GM12873 (cell line): ENCODE measurements around the gene SLC30A3.

Source experiments
- CTCF ChIP-seq: IDR thresholded peaks from 2 replicates; pipeline ENCODE4 v1.5.1; 2012; ENCODE audit warnings: low read depth, mild to moderate bottlenecking, moderate library complexity, low read length, control low read depth; ENCODE audit not compliant: insufficient read depth; ENCODE audit errors: missing control alignments

Gene SLC30A3, protein sequence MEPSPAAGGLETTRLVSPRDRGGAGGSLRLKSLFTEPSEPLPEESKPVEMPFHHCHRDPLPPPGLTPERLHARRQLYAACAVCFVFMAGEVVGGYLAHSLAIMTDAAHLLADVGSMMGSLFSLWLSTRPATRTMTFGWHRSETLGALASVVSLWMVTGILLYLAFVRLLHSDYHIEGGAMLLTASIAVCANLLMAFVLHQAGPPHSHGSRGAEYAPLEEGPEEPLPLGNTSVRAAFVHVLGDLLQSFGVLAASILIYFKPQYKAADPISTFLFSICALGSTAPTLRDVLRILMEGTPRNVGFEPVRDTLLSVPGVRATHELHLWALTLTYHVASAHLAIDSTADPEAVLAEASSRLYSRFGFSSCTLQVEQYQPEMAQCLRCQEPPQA

DNA sequence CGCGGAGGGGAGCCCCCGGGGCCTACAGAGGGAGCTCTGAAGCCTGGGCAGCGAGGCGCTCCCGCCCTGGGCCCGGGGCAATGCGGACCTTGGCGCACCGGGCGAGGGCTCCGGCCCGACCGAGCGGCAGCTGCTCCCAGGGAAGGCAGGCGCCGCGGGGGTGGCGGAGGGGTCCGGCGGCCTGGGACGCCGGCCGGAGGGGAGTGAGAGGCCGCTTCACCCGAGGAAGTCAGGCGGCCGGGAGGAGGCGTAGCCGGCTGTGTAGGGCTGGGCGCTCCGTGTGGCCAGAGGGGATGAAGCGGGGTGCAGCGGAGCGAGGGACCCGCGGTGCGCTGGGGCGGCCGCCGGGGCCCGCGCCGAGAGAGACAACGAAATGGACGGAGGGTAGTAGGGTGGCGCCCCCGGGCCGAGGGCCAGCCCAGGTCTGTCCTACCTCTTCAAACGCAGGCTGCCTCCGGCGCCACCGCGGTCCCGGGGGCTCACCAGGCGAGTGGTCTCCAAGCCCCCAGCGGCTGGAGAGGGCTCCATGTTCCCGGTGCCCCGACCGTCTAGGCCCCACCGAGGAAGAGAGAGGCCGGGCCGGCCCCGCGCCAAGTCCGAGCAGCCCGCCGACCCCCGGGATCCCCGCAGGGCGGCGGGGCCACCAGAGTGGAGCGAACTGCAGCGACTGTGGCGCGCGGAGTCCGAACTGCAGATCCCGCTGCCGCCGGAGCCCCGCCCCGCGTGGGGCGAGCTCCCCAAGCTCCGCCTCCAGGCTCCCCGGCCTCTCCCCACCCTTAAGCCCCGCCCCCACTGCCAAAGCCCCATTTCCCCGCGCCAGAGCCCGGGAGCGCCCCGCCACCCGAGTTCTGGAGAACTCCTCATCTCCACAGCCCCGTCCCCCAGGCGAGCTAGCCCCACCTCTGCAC lies at the start of gene SLC30A3:
Gene SLC30A3, minus strand, starts transcription at position 669 of the 908 bp plus-strand sequence. Its CDS starts 141 bp downstream, at position 528.
- TF ChIP-seq CTCF: no peak

- TF ChIP-seq CTCF: no peak
Observed at GRCh38 chr2:27312152-27312551, 49.3 kb upstream of the SLC30A3 start.

DNA sequence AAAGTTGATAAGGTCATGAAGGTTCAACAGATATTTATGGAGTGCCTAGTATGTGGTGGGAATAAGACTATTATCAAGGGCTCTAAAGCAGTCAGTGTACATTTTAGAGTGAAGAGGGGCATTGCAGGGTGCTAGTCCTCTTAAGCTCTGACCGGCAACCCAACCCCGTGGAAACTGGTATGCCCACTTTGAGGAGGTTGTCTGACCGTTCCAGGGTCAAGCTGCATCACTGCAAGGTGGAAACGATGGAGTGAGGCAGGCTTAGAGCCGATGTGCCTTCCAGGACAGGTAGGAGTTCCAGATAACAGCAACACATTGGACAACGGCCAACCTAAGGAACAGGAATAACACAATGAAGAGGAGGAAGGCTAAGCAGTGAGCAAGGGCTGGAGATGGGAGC lies 46.8 kb upstream of the SLC30A3 start:
- TF ChIP-seq CTCF: no peak

GRCh38 chr2:27308359-27308881 lies 45.6 kb upstream of the SLC30A3 start, which contains the start of gene UCN:
UCN (minus strand) TSS chr2:27308445; CDS start chr2:27307895, 550 bp downstream.
- no peak for TF ChIP-seq CTCF

DNA sequence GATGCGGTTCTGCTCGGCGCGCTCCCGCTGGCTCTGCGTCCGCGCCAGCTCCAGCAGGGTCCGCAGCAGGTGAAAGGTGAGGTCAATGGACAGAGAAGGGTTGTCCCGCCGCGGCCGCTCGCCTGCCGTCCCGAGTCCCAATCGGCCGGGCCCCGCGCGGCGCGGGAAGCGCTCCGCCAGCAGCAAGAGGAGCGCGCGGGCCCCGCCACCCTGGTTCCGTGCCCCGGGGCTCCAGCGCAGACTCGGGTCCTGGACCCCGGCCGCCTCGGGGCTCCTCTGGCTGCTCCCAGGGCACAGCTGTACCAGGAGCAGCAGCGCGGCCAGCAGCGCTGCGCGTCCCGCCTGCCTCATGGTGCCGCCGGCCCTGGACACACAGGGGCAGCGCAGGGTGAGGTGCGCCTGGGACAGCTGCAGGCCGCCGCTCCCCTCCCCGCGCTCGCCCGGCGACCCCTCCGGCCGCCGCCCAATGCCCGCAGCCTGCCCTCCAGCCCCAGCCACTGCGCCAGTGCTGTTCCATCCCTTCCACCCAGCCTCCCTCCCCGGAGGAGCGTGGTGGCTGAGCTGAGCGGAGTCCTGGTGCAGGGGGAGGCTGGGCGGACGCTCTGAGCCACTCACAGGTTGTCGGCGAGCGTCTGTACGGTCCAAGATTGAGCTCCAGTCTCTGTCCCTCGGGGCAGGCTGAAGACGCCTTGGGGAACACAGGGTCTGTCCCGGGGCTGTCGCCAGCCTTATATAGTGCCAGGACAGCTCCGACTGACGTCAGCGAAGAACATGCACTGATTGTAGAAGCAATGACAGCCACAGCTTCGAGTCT lies 44.9 kb upstream of the SLC30A3 start:
- TF ChIP-seq CTCF: no peak

- no peak for TF ChIP-seq CTCF
Observed at GRCh38 chr2:27307287-27307544, 44.4 kb upstream of the SLC30A3 start.
